ENCODE measurements around the gene SLC22A4.
A peak's percentile ranks its signal among the peaks of the same experiment; 100 is the strongest.

SLC22A4 gene

DNA sequence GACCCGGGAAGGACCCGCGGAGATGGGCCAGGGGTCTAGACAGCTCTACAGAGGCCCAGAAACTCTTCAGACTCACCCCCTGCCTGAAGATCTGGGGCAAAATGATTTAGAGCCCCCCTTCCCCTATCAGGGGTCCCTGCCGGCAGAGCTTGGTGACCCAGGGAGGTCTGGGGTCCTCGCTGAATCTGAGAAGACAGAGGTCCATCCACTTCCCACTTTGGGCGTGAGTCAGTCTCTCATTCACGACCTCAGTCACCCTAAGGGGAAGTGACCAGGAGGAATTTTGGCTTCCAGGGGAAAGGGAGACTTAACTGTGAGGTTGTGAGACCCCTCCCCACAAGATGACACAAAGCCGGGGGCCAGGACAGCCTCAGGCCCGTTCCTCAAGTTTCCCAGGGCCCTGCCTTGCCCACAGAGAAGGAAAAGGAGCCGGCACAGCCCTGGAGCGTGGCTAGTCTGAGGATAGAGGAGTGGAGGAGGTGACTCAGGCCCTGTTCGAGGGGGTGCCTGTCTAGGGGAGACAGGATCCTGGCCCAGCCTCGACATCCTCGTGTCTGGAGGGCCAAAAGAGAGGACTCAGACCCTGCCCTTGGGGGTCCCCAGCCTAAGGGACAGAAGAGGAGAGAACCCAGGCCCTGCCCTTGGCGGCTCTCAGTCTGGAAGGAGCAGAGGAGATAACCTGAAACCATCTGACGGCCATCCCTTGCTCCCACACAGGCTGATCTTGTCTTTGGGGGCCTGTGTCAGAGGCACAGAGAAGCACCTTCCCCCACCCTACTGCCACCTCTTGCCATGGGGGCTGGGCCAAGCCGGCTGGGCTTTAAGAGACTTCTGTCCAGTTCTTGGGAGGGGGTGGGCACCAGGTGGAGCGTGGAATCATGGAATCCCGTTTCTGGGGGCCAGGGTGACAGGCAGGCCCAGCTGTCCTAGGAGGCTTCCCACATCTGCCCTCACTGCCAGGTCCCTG lies 35.8 kb upstream of the SLC22A4 start:
- CTCF ChIA-PET = interaction anchor here (1.0 to 9.0 kb wide), 7 partner anchors 12 to 68 kb away, joined by 3 to 104 read pairs (median 6); no protein-coding TSS in a partner anchor

GRCh38 chr5:132259069-132259851 lies 34.9 kb upstream of the SLC22A4 start:
- peak; percentile 7 for DNase-seq (ENCODE audit: extremely low spot score)
- ChIA-PET POLR2A (no interaction called here), CTCF (interaction anchor here (1.0 to 3.4 kb wide), 6 partner anchors 9 to 69 kb away, joined by 4 to 22 read pairs (median 6); no protein-coding TSS in a partner anchor)
- TF ChIP-seq CTCF (IDR thresholded peaks at IDR 0.05; ENCODE audit: control extremely low read depth, extremely low read depth, low read depth, missing control alignments) = no peak

More for the DNA sequence above, 35.8 kb upstream of the SLC22A4 start:
- no peak for TF ChIP-seq CTCF (IDR thresholded peaks at IDR 0.05; ENCODE audit: control extremely low read depth, extremely low read depth, low read depth, missing control alignments)
- no peak for DNase-seq (ENCODE audit: extremely low spot score)
- POLR2A ChIA-PET = no interaction called here

DNA sequence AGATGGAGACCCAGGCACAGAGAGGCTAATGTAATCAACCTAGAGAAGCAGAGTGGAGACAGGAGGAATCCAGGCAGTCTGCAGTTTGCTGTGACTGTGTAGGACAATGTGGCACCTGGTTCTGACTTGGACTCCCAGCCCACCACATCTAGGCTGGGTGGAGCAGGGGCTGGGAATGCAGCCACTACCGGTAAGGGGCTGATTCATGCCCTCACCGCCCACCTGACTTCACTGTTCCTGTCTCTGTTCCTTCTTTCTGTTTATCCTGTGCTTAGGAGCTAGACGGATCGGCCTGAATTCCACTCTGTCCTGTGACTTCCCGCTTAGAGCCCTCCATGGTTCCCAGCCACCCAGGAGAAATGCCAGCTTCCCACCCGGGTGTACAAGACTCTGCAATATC lies 34.1 kb upstream of the SLC22A4 start:
- ChIA-PET CTCF (interaction anchor here (0.8 to 3.4 kb wide), 8 partner anchors 8 to 25 kb away, joined by 3 to 22 read pairs (median 6); no protein-coding TSS in a partner anchor), POLR2A (interaction anchor here (1.0 kb wide), 1 partner anchor 32 kb away, joined by 3 read pairs; the partner anchor contains the start of gene P4HA2)
- TF ChIP-seq CTCF (IDR thresholded peaks at IDR 0.05; ENCODE audit: control extremely low read depth, extremely low read depth, low read depth, missing control alignments) = no peak
- peak; percentile 12 for DNase-seq (ENCODE audit: extremely low spot score)

DNA sequence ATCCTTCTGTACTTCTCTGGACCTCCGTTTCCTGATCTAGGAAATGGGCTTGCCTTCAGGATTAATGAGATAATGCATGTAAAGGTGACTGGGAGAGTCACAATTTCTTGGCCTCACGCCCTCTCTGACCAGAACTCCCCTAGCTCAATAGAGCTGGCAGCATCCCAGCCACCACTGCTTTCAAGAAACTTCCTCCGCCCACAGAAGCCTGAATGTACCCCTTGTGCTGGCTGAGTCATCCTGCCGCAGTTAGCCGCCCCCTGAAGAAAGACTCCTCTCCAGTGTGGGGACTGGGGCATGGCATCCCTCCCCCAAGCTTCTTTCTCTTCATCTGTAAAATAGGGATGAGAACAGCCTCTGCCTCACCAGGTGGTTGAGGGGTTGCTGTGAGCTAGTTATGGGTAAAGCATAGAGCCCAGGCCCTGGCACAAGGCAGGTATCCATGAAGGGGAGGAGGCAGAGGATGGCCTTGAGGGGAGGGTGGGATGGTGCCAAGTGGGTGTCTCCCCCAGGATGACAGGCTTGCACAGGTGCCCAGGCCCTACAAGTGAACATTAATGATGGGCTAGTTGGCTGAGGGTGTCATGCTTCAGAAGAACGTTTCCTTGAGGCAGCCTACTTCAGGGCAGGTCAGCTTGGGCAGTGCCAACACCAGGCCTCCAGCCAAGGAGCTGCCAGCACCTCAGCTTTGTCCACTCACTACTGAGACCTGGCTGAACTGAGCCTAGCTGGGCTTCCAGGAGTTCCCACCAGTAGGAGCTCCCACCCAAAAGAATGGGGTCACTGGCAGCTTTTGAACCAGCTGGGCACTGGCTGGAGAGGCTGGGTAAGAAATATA lies 33.3 kb upstream of the SLC22A4 start:
- ChIA-PET POLR2A (interaction anchor here (1.0 kb wide), 1 partner anchor 33 kb away, joined by 3 read pairs; the partner anchor contains the start of gene P4HA2), CTCF (interaction anchor here (0.6 to 3.4 kb wide), 11 partner anchors 9 to 134 kb away, joined by 3 to 22 read pairs (median 3); partner anchors contain the start of gene P4HA2)
- no peak for TF ChIP-seq CTCF (IDR thresholded peaks at IDR 0.05; ENCODE audit: control extremely low read depth, extremely low read depth, low read depth, missing control alignments)
- DNase-seq (ENCODE audit: extremely low spot score) = peak; percentile 46

- POLR2A ChIA-PET = no interaction called here
- TF ChIP-seq CTCF (IDR thresholded peaks at IDR 0.05; ENCODE audit: control extremely low read depth, extremely low read depth, low read depth, missing control alignments) = no peak
- peak; percentile 9 for DNase-seq (ENCODE audit: extremely low spot score)
- CTCF ChIA-PET = interaction anchor here (1.1 to 8.2 kb wide), 11 partner anchors 8 to 82 kb away, joined by 3 to 81 read pairs (median 6); no protein-coding TSS in a partner anchor
Observed at GRCh38 chr5:132261881-132262845, 32.0 kb upstream of the SLC22A4 start.

Data from GM10248 (cell line).